ENCODE data around the gene TAF6.

- no peak for TF ChIP-seq POLR2A (IDR thresholded peaks at IDR 0.05)
- no peak for TF ChIP-seq CTCF (IDR thresholded peaks at IDR 0.05)
Measured at GRCh38 chr7:100093498-100093897, 25.7 kb downstream of the TAF6 start.

Measured in Peyer's patch (tissue), 4 donors.